Gastroesophageal sphincter (tissue), 3 donors: ENCODE measurements around the gene MICU2.

Experiments
- POLR2AphosphoS5 ChIP-seq: sonication (generic); formaldehyde crosslinking; IDR thresholded peaks from one replicate; pipeline ENCODE4 v1.6.1; 2017; ENCODE audit warnings: antibody characterized with exemption
- TF ChIP-seq, protein P1 (sequence below), 4 experiments: fragments of 200-600 bp in 2 of 4; fragments of 450-650 bp in 2 of 4; sonication (generic) in 1 of 4; IDR thresholded peaks; one replicate each; pipeline ENCODE4 v1.5.1; 2017 to 2019; ENCODE audit warnings: antibody characterized with exemption in 4 of 4, mild to moderate bottlenecking in 2 of 4, moderate library complexity in 2 of 4

- TF ChIP-seq, protein P1, sequence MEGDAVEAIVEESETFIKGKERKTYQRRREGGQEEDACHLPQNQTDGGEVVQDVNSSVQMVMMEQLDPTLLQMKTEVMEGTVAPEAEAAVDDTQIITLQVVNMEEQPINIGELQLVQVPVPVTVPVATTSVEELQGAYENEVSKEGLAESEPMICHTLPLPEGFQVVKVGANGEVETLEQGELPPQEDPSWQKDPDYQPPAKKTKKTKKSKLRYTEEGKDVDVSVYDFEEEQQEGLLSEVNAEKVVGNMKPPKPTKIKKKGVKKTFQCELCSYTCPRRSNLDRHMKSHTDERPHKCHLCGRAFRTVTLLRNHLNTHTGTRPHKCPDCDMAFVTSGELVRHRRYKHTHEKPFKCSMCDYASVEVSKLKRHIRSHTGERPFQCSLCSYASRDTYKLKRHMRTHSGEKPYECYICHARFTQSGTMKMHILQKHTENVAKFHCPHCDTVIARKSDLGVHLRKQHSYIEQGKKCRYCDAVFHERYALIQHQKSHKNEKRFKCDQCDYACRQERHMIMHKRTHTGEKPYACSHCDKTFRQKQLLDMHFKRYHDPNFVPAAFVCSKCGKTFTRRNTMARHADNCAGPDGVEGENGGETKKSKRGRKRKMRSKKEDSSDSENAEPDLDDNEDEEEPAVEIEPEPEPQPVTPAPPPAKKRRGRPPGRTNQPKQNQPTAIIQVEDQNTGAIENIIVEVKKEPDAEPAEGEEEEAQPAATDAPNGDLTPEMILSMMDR (IDR thresholded peaks at IDR 0.05), result no peak
- TF ChIP-seq POLR2AphosphoS5, result peak; percentile 63
Observed at GRCh38 chr13:21458813-21459701, 144.9 kb downstream of the MICU2 start, which contains the start of gene ZDHHC20.
